Islet precursor cell (in vitro differentiated cells): ENCODE measurements around the gene ARID3A.

Source experiments
- DNase-seq: peaks from one replicate; pipeline ENCODE4 v3.0.0-alpha.2; 2018

Gene ARID3A

GRCh38 chr19:912181-913079 is 13.4 kb upstream of the ARID3A start:
- DNase-seq = peak; percentile 63

DNA sequence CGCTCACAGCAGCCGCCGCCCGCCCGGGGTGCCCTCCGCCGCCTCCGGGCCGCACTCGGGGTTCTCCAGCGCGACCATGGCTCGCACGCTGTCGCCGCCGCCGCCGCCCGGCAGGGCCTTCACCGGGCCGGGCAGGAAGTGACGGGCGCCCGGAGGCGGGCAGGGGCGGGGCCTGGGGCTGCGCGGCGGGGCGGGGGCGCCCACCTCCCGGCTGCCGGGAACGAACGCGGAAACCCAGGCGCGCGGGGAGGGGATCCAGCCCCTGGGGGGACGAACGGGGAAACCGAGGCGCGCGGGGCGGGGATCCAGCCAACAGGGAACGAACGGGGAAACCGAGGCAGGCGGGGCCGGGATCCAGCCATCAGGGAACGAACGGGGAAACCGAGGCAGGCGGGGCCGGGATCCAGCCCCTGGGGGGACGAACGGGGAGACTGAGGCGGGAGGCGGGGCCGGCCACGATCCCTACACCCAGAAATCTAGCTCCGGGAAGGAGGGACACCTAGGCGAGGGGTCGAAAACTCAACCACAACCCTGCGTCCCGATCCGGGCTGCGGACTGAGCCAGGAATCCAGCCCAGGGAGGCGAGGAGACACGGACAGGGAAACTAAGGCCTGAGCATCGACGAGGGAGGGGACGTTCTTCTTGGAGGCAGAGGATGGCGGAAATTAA is 12.6 kb upstream of the ARID3A start, which contains the start of gene R3HDM4:
R3HDM4 (minus strand) TSS at position 140 of the 669 bp plus-strand sequence; CDS start at position 78, 62 bp downstream.
- DNase-seq = peak; percentile 75

GRCh38 chr19:916645-917322 is 9.1 kb upstream of the ARID3A start:
- DNase-seq = no peak

DNA sequence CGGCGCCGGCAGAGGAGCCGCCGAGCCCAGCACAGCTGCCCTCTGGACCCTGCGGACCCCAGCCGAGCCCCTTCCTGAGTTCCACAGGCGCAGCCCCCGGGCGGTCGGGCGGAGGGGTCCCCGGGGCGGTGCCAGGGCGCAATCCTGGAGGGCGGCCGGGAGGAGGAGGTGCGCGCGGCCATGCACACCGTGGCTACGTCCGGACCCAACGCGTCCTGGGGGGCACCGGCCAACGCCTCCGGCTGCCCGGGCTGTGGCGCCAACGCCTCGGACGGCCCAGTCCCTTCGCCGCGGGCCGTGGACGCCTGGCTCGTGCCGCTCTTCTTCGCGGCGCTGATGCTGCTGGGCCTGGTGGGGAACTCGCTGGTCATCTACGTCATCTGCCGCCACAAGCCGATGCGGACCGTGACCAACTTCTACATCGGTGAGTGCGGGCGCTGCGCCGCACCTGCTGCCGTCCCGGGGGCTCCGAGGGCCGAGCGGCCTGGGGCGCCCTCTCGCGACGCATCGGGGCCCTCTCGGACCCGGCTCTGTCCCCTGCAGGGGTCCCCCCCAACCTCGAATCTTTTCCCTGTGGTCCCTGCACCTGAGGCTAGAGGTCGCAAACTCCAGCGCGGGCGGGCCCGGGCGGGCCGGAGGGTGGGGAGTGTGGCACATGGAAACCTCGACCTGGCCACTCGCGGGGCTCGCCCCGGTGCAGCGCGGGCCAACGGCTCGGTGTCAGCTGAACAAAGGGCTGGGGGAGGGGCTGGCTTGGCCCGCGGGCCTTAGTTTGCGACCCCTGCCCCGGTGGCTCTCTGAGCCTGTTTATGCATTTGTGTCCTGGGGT is 8.3 kb upstream of the ARID3A start, which contains the start of gene KISS1R:
KISS1R (plus strand) TSS at position 11 of the 829 bp plus-strand sequence; CDS start at position 181, 170 bp downstream.
- DNase-seq = peak; percentile 77

GRCh38 chr19:918152-918437 is 7.7 kb upstream of the ARID3A start:
- no peak for DNase-seq

- no peak for DNase-seq
Observed at GRCh38 chr19:918481-919198, 7.2 kb upstream of the ARID3A start.

DNA sequence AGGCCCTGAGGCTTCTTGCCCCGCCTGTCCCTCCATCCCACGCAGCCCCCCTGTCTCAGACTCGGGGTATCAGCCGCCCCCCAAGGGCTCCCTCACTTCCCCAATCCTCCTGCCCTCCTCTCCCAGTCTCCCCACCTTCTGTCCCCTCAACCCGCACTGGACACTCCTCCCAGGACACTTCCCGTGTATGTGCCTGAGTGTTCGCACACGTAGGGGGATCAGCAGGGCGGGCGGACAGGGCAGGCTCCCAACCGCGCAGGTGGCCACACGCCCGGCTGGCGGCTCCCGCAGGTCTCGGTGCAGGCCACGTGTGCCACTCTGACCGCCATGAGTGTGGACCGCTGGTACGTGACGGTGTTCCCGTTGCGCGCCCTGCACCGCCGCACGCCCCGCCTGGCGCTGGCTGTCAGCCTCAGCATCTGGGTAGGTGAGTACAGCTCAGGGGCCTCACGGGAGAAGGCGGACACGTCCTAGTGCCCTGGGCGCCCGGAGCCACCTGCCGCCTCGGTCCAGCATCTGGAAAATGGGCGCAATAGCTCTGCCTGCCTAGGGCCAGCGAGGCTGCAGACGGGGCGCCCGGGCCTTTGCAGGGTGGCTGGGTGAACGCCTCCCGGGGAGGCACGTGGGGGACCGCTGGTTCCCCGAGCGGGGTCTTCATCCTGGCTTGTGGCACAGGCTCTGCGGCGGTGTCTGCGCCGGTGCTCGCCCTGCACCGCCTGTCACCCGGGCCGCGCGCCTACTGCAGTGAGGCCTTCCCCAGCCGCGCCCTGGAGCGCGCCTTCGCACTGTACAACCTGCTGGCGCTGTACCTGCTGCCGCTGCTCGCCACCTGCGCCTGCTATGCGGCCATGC is 6.4 kb upstream of the ARID3A start:
- DNase-seq = no peak

DNA sequence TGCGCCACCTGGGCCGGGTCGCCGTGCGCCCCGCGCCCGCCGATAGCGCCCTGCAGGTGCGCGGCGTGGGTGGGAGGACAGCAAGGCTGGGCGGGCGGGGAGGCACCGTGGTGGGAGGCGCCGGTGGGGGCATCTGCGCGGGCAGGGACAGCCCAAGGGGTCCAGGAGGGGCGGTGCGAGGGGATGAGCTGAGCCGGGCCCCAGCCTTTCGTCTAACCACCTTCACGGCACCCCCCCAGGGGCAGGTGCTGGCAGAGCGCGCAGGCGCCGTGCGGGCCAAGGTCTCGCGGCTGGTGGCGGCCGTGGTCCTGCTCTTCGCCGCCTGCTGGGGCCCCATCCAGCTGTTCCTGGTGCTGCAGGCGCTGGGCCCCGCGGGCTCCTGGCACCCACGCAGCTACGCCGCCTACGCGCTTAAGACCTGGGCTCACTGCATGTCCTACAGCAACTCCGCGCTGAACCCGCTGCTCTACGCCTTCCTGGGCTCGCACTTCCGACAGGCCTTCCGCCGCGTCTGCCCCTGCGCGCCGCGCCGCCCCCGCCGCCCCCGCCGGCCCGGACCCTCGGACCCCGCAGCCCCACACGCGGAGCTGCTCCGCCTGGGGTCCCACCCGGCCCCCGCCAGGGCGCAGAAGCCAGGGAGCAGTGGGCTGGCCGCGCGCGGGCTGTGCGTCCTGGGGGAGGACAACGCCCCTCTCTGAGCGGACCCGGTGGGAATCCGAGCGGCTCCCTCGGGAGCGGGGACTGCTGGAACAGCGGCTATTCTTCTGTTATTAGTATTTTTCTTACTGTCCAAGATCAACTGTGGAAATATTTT is 5.6 kb upstream of the ARID3A start:
- no peak for DNase-seq

DNA sequence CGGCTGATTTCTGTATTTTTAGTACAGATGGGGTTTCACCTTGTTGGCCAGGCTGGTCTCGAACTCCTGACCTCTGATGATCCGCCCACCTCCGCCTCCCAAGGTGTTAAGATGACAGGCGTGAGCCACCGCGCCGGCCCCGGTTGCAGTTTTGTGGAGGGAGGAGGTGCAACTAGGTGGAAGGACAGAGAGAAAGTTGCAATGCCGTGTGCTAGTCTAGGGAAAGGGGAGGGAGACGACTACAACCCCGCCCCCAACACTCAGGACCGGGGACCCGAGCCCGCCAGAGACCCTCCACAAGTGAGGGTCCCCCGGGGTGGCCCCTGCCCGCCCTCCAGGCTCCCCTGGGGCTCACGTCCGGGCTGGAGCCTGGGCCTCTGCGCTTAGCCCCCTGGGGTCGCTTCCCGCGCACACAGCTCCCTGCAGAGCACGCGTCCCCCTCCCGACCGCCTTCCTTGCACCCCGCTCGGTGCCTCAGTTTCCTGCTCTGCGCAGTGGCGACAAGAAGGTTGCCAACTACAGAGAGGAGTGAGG is 1.2 kb upstream of the ARID3A start:
- no peak for DNase-seq

GRCh38 chr19:925087-925525 is 729 bp upstream of the ARID3A start:
- peak; percentile 89 for DNase-seq

DNA sequence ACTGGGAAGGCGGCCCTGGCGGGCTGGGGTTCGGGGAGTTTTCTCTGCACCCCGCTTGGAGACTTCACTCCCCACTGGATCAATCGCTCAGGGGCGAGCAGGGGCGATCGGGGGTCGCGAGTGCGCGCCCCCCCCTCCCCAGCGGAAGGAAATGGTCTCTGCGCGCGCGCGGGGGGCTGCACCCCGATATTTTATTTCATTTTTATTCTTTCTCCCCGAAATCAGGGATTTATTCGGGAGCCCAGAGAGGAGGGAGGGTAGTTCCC is 421 bp downstream of the ARID3A start:
- no peak for DNase-seq

GRCh38 chr19:926589-927350 is 935 bp downstream of the ARID3A start:
- DNase-seq = no peak

DNA sequence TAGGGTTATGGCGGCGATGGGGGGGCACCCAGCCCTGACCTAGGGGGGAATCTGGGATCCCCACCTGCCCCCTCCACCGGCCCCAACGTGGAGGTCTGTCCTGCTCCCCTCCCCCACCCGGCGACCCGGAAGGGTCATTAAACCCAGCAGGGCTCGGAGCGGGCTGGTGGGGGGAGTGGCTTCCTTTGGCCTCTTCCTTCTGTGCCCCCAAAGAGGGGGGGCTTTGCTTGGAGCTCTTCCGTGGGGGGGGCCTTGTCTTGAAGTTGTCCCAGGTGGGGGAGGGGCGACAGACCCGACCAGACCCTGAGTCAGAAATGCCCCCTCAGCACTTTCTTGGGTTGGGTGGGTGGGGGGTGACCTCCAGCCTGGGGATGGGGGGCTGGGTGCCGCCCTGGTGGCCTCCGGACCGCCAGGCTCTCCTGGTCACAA is 1.5 kb downstream of the ARID3A start:
- no peak for DNase-seq

DNA sequence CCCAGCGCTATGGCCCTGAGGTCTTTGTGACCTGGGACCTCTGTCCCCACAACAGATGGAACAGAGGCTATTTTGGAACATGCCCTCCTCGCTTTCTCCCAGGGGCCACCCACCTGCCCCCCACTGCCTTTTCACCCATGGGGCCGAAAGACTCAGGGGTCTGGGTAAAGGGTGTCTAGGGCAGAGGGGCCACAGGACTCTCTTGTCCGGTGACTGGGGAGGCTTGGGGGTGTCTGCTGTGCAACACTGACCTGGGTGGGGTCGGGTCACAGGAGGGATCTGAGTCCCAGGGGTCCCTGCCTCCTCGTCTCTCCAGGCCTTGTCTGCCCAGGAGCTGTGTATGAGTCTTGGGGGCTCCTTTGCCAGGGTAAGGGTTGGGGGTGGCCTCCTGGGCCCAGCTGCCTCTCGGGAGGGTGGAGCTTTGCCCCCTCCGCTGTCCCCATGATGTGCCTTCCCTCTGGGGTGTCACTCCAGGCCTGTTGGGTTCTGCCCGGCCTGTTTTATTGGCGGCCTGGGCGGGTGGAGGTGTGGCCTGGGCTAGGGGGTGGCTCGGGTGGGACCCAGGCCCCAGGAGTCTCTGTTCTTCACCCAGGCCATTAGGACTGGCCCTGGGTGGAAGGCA is 2.1 kb downstream of the ARID3A start:
- peak; percentile 68 for DNase-seq

DNA sequence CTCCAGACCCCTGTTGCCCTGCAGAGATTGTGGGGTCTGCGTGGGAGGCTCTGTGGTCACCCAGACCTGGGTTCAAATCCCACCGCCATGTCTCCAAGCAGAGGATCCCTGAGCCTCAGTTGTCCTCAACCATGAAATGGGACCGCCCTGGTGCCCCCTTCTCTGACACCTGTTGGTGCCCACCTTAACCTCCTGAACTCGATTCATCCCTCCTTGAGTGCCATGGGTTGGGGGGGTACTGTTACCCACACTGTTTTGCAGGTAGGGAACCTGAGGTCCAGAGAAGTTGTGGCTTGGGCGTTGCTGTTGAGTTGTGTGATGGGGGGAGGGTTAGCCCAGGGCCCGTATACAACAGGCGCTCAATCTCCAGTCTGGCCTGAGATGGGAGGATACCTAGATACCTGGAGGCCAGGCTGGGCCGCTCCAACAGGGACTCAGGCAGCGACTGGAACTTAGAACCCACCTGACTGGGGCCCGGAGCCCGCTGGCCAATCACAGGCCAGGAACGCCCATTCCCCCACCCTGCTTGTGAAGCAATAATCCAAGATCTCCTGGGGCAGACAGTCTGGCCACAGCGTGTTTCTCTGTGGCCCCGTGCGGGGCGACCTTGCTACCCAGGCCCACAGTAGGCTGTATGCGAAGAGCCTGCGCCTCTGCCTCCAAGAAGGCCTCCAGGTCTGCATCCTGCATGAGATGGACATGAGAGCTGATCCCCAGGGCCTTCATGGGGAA is 2.8 kb downstream of the ARID3A start:
- peak; percentile 78 for DNase-seq

DNA sequence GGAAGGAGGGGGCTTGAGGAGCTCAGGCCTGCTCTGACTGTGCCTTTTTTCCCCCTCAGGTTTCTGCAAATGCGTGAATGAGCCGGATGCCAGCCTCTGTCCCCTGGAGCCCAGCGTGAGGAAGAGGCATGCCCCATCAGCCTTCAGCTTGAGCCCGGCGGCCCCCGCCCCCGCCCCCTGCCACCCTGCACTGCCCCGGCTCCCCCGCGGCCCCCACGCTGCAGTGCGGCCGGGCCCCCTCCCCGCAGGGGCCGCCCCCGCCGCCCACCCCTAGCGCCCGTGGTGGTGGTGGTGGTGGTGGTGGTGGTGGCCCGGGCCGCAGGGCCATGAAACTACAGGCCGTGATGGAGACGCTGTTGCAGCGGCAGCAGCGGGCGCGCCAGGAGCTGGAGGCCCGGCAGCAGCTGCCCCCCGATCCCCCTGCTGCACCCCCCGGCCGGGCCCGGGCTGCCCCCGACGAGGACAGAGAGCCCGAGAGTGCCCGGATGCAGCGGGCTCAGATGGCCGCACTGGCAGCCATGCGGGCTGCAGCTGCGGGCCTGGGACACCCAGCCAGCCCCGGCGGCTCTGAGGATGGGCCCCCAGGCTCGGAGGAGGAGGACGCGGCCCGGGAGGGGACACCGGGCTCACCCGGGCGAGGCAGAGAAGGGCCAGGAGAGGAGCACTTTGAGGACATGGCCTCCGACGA is 3.5 kb downstream of the ARID3A start:
- no peak for DNase-seq

DNA sequence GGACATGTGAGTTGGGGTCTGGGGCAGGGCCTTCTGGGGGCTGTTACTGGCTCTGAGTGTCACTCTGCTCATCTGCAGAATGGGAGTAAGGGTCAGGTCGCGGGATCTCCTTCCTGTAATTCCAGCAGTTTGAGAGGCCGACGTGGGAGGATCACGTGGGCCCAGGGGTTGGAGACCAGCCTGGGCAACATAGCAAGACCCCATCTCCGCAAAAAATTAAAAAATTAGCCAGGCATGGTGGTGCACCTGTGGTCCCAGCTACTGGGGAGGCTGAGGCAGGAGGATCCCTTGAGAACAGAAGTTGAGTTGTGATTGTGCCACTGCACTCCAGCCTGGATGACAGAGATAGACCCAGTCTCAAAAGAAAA is 4.0 kb downstream of the ARID3A start:
- DNase-seq = no peak
